ENCODE measurements around the gene CDC42BPA. TPM values are rescaled to one million over a fixed set of nuclear protein-coding genes. Genes with fewer than 3 reads are reported as not detected.

Gene CDC42BPA
- total RNA-seq, 4 donors from 2014 or later: 47.0 to 58.6 (median 54.8) TPM

DNA sequence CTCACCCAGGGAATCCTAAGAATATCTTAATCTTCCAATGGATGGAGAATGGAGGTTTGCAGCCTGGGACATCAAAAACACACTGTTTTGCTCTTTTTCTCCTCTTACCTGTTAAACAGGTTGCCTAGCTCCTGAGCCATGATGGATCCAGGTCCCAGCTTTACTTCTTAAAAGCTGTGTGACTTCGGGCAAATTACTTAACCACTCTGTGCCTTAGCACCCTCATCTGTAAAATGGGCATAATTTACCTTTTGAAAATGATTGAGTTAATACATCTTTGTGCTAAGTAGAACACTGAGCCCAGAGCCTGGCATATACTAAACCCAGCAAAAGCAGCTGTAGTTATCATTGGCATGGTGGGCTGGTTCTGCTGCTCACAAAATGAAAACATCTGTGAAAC is 368.0 kb downstream of the CDC42BPA start:
- Histone ChIP-seq H3K27me3 (no peaks in the 10 kb centered on the region), H3K4me1 (peaks cover 0 to 16% (median under 1%) of the 10 kb centered on the region in 4 donors), H3K27ac (no peak overlapping the region), H3K36me3 (peaks cover 0 to 9% (median 0%) of the 10 kb centered on the region in 3 donors), H3K4me3 (no peak overlapping the region), H3K9me3 (no peaks in the 10 kb centered on the region)
- WGBS, 2 donors: 97 to 100% methylated on average over 1 of the region's 1 CpG
- TF ChIP-seq, protein P1, sequence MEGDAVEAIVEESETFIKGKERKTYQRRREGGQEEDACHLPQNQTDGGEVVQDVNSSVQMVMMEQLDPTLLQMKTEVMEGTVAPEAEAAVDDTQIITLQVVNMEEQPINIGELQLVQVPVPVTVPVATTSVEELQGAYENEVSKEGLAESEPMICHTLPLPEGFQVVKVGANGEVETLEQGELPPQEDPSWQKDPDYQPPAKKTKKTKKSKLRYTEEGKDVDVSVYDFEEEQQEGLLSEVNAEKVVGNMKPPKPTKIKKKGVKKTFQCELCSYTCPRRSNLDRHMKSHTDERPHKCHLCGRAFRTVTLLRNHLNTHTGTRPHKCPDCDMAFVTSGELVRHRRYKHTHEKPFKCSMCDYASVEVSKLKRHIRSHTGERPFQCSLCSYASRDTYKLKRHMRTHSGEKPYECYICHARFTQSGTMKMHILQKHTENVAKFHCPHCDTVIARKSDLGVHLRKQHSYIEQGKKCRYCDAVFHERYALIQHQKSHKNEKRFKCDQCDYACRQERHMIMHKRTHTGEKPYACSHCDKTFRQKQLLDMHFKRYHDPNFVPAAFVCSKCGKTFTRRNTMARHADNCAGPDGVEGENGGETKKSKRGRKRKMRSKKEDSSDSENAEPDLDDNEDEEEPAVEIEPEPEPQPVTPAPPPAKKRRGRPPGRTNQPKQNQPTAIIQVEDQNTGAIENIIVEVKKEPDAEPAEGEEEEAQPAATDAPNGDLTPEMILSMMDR (IDR thresholded peaks at IDR 0.05): no peak
- no peak for TF ChIP-seq EP300 (IDR thresholded peaks at IDR 0.05)
- no peak for TF ChIP-seq POLR2A (IDR thresholded peaks at IDR 0.05)
- DNase-seq (ENCODE audit: low spot score in 2 of 2): no peak

DNA sequence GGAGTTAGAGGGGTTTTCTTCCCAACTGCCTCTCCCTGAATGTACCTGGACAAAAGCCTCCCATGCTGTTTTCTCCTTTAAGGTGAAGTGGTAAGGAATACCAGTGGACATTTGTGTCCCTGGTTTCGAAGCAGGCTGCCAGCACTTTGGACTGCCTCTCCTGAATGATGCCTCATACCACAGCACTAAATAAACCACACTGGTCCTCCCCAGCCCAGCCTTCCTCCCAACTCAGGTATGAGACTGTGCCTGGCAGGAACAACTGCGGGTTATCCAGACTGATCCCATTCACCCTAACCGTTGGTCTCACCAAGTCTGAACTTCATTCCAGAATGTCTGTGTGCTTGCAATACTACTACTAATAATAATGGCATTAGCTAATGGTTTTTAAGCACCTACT is 368.9 kb downstream of the CDC42BPA start:
- Histone ChIP-seq H3K4me1 (peaks cover 0 to 26% (median 4%) of the 10 kb centered on the region in 4 donors), H3K9me3 (no peaks in the 10 kb centered on the region), H3K36me3 (peaks cover 0 to 9% (median 0%) of the 10 kb centered on the region in 3 donors), H3K27ac (no peak overlapping the region), H3K4me3 (no peak overlapping the region), H3K27me3 (no peaks in the 10 kb centered on the region)
- TF ChIP-seq POLR2A (IDR thresholded peaks at IDR 0.05) (no peak), EP300 (IDR thresholded peaks at IDR 0.05) (no peak)
- TF ChIP-seq, protein P1 (IDR thresholded peaks at IDR 0.05): no peak
- no peak for DNase-seq (ENCODE audit: low spot score in 2 of 2)
- 86 to 94% methylated on average over 3 of the region's 3 CpGs for WGBS, 2 donors

DNA sequence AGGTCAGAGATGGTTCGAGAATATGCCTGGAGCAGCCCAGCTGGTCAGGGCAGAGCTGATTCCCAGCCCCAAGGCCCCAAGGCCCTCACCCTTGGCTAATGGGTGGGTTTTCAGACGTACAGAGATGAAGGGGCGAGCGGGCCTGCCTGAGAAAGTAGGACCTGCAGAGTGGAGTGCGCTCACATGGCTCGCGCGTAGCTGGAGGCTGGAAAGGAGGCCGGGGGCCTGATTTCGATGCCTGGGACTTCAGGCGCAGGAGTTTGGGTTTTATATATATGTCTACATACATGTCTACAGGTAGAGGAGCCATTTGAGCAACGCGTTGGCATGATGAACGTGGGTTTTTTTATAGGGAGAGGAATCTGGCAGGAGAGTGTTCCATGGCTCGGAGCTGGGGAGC is 369.3 kb downstream of the CDC42BPA start:
- H3K27me3 ChIP-seq: no peaks in the 10 kb centered on the region
- H3K27ac ChIP-seq: no peak overlapping the region

DNA sequence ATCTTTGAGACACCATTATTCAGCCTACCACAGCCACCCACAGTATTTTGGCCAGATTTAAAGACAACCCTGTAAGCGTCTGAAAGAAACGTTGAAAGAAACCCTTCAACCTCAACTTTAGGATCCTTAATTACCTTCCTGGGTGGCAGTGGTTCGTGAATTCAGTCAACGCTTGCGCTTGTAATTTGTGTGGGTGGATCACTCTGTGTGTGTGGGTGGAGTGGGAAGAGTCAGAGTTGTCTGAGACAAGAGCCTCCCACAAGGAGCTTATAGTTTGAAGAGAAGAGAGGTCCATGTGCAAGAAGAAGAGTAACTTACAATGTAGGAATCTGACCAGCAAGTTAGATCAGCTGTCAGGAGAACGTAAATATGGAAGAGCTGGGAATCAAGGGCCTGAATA is 369.8 kb downstream of the CDC42BPA start:
- 94 to 96% methylated on average over 6 of the region's 6 CpGs for WGBS, 2 donors
- Histone ChIP-seq H3K36me3 (peaks cover 0 to 9% (median 0%) of the 10 kb centered on the region in 3 donors), H3K9me3 (no peaks in the 10 kb centered on the region), H3K27me3 (no peaks in the 10 kb centered on the region), H3K4me1 (peaks cover 0 to 35% (median 4%) of the 10 kb centered on the region in 4 donors), H3K4me3 (no peak overlapping the region), H3K27ac (no peak overlapping the region)
- TF ChIP-seq POLR2A (IDR thresholded peaks at IDR 0.05) (no peak), EP300 (IDR thresholded peaks at IDR 0.05) (no peak)
- TF ChIP-seq, protein P1 (IDR thresholded peaks at IDR 0.05): no peak
- DNase-seq (ENCODE audit: low spot score in 2 of 2): no peak

More for the DNA sequence above, 369.3 kb downstream of the CDC42BPA start:
- peaks cover 0 to 30% (median 4%) of the 10 kb centered on the region in 4 donors for H3K4me1 ChIP-seq
- H3K9me3 ChIP-seq: no peaks in the 10 kb centered on the region
- H3K4me3 ChIP-seq: no peak overlapping the region
- WGBS, 2 donors: 90 to 94% methylated on average over 15 of the region's 15 CpGs
- DNase-seq (ENCODE audit: low spot score in 2 of 2): no peak
- H3K36me3 ChIP-seq: peaks cover 0 to 9% (median 0%) of the 10 kb centered on the region in 3 donors
- no peak for TF ChIP-seq EP300 (IDR thresholded peaks at IDR 0.05)
- TF ChIP-seq, protein P1 (IDR thresholded peaks at IDR 0.05): no peak
- TF ChIP-seq POLR2A (IDR thresholded peaks at IDR 0.05): no peak

DNA sequence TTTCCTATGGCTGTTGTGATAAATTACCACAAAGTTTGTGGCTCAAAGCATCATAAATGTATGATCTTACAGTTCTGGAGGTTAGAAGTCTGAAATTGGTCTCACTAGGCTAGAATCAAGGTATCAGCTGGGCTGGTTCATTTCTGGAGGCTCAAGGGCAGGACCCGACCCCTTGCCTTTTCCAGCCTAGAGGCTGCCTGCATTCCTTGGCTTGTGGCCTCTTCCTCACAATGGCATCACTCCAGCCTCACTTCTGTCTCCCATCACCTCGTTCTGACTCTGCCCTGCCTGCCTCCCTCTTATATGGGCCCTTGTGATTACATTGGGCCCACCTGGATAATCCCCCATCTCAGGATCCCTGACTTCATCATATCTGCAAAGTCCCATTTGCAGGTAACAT is 370.2 kb downstream of the CDC42BPA start:
- peaks cover 0 to 39% (median 6%) of the 10 kb centered on the region in 4 donors for H3K4me1 ChIP-seq
- H3K27me3 ChIP-seq: no peaks in the 10 kb centered on the region
- 98 to 100% methylated on average over 2 of the region's 2 CpGs for WGBS, 2 donors
- TF ChIP-seq EP300 (IDR thresholded peaks at IDR 0.05) (no peak), POLR2A (IDR thresholded peaks at IDR 0.05) (no peak)
- TF ChIP-seq, protein P1 (IDR thresholded peaks at IDR 0.05): no peak
- H3K4me3 ChIP-seq: no peak overlapping the region
- H3K27ac ChIP-seq: no peak overlapping the region
- H3K36me3 ChIP-seq: peaks cover 0 to 9% (median 0%) of the 10 kb centered on the region in 3 donors
- DNase-seq (ENCODE audit: low spot score in 2 of 2): no peak
- no peaks in the 10 kb centered on the region for H3K9me3 ChIP-seq
